ENCODE measurements around the gene CLPTM1L. TPM values are rescaled to one million over a fixed set of nuclear protein-coding genes. Genes with fewer than 3 reads are reported as not detected.
"Not testable (repeated sequence)": the region's sequence is repeated elsewhere in the genome, so short reads cannot be mapped to it uniquely, and the experiment has no call there.

The CLPTM1L gene
- total and polyA plus RNA-seq, 7 donors: 33.1 to 90.5 (median 52.5) TPM

- intact Hi-C loops (cut with DNase I): no loop called here
- no peak for DNase-seq
- H3K27me3 ChIP-seq: peaks cover 0 to 15% (median 0%) of the 10 kb centered on the region in 3 donors
Observed at GRCh38 chr5:1374030-1374678, 29.3 kb upstream of the CLPTM1L start.

GRCh38 chr5:1371972-1372342 is 27.1 kb upstream of the CLPTM1L start:
- H3K9me3 ChIP-seq; intact Hi-C loops (cut with DNase I); H3K4me1 ChIP-seq; H3K36me3 ChIP-seq; DNase-seq; H3K4me3 ChIP-seq; H3K27ac ChIP-seq; H3K27me3 ChIP-seq: not testable (repeated sequence)
- WGBS, 2 donors: 93 to 96% methylated on average over 4 of the region's 4 CpGs

More at GRCh38 chr5:1374030-1374678, 29.3 kb upstream of the CLPTM1L start:
- Histone ChIP-seq H3K9me3 (no peaks in the 10 kb centered on the region), H3K36me3 (no peaks in the 10 kb centered on the region), H3K4me1 (no peaks in the 10 kb centered on the region), H3K4me3 (no peak overlapping the region), H3K27ac (no peak overlapping the region)
- TF ChIP-seq CTCF (IDR thresholded peaks at IDR 0.05): no peak
- no peak for TF ChIP-seq EP300 (IDR thresholded peaks at IDR 0.05)
- no peak for TF ChIP-seq POLR2A (IDR thresholded peaks at IDR 0.05)
- TF ChIP-seq POLR2AphosphoS5 (IDR thresholded peaks at IDR 0.05): no peak
- 61 to 65% methylated on average over 9 of the region's 9 CpGs for WGBS, 2 donors

- WGBS, 2 donors: 76 to 89% methylated on average over 13 of the region's 13 CpGs
- no peak for TF ChIP-seq CTCF (IDR thresholded peaks at IDR 0.05)
- TF ChIP-seq POLR2A (IDR thresholded peaks at IDR 0.05): no peak
- no peak for TF ChIP-seq EP300 (IDR thresholded peaks at IDR 0.05)
- no peak for TF ChIP-seq POLR2AphosphoS5 (IDR thresholded peaks at IDR 0.05)
- intact Hi-C loops (cut with DNase I): no loop called here
Observed at GRCh38 chr5:1371218-1371971, 26.5 kb upstream of the CLPTM1L start.

GRCh38 chr5:1370006-1370405 is 25.1 kb upstream of the CLPTM1L start:
- H3K27me3 ChIP-seq: no peaks in the 10 kb centered on the region
- H3K4me1 ChIP-seq: no peaks in the 10 kb centered on the region
- H3K4me3 ChIP-seq: no peak overlapping the region
- 87 to 92% methylated on average over 7 of the region's 7 CpGs for WGBS, 2 donors
- DNase-seq: no peak
- no peak overlapping the region for H3K27ac ChIP-seq
- intact Hi-C loops (cut with DNase I): no loop called here
- H3K9me3 ChIP-seq: no peaks in the 10 kb centered on the region
- no peaks in the 10 kb centered on the region for H3K36me3 ChIP-seq
- TF ChIP-seq POLR2A (IDR thresholded peaks at IDR 0.05) (no peak), CTCF (IDR thresholded peaks at IDR 0.05) (no peak), EP300 (IDR thresholded peaks at IDR 0.05) (no peak), POLR2AphosphoS5 (IDR thresholded peaks at IDR 0.05) (no peak)

More at GRCh38 chr5:1371218-1371971, 26.5 kb upstream of the CLPTM1L start:
- Histone ChIP-seq H3K4me3 (no peak overlapping the region), H3K4me1 (no peaks in the 10 kb centered on the region), H3K27ac (no peak overlapping the region), H3K27me3 (peaks cover 0 to 4% (median 0%) of the 10 kb centered on the region in 3 donors), H3K36me3 (no peaks in the 10 kb centered on the region), H3K9me3 (no peaks in the 10 kb centered on the region)
- DNase-seq: no peak

- H3K4me1 ChIP-seq: no peaks in the 10 kb centered on the region
- peaks cover 0 to 11% (median 0%) of the 10 kb centered on the region in 3 donors for H3K27me3 ChIP-seq
- no peak overlapping the region for H3K27ac ChIP-seq
- no peak overlapping the region for H3K4me3 ChIP-seq
- H3K9me3 ChIP-seq: no peaks in the 10 kb centered on the region
- H3K36me3 ChIP-seq: no peaks in the 10 kb centered on the region
- WGBS, 2 donors: 53 to 70% methylated on average over 4 of the region's 4 CpGs
- DNase-seq: no peak
- intact Hi-C loops (cut with DNase I): no loop called here
- TF ChIP-seq POLR2AphosphoS5 (IDR thresholded peaks at IDR 0.05) (no peak), POLR2A (IDR thresholded peaks at IDR 0.05) (no peak), EP300 (IDR thresholded peaks at IDR 0.05) (no peak), CTCF (IDR thresholded peaks at IDR 0.05) (no peak)
Observed at GRCh38 chr5:1368756-1369155, 23.9 kb upstream of the CLPTM1L start.

All from sigmoid colon (tissue), 7 donors.